ENCODE measurements around the gene GLT8D2.

GRCh38 chr12:103998976-103999375 is 51.0 kb downstream of the GLT8D2 start:
- TF ChIP-seq POLR2AphosphoS5 (IDR thresholded peaks at IDR 0.05; ENCODE audit: low read depth) (no peak), CTCF (conservative IDR thresholded peaks at IDR 0.05; ENCODE audit: low read depth in 2 of 2) (no peak), EZH2 (IDR thresholded peaks at IDR 0.05; ENCODE audit: low read depth, unreplicated experiment) (no peak)
